CD8-positive, alpha-beta memory T cell (primary cell): ENCODE measurements around the gene SLC12A5. TPM values are rescaled to one million over a fixed set of nuclear protein-coding genes. Genes with fewer than 3 reads are reported as not detected.
A peak's percentile ranks its signal among the peaks of the same experiment; 100 is the strongest.

ENCODE experiments used
- CTCF ChIA-PET: fragments of 350-600 bp; sonication (Branson Sonifier 250); formaldehyde crosslinking; loops from one replicate; lab custom pipeline; 2021; ENCODE audit warnings: antibody characterized with exemption; lab: Charles Lee
- POLR2A ChIA-PET: fragments of 350-600 bp; sonication (Branson Sonifier 250); formaldehyde crosslinking; loops from one replicate; lab custom pipeline; 2021; ENCODE audit warnings: antibody characterized with exemption; lab: Charles Lee
- DNase-seq, 5 donors: peaks; one replicate each; pipeline versions ENCODE4 v3.0.0 to v3.0.0-alpha.2; 2020 to 2022; ENCODE audit warnings: mixed read lengths in 1 of 5
- H3K27ac ChIP-seq: one replicate; pipeline ENCODE4 v1.7.0; 2013; ENCODE audit warnings: low read depth, mild to moderate bottlenecking, low read length, moderate library complexity
- H3K27me3 ChIP-seq: 2 replicates; pipeline ENCODE4 v1.7.0; 2013; ENCODE audit warnings: low read length, mild to moderate bottlenecking; ENCODE audit not compliant: insufficient read depth, poor library complexity, severe bottlenecking
- H3K36me3 ChIP-seq: 2 replicates; pipeline ENCODE4 v1.7.0; 2013; ENCODE audit warnings: mild to moderate bottlenecking, low read length, moderate library complexity; ENCODE audit not compliant: insufficient read depth
- H3K4me1 ChIP-seq: 2 replicates; pipeline ENCODE4 v1.7.0; 2013; ENCODE audit warnings: mild to moderate bottlenecking, low read length, moderate library complexity; ENCODE audit not compliant: insufficient read depth
- H3K4me3 ChIP-seq: 2 replicates; pipeline ENCODE4 v1.7.0; 2013; ENCODE audit warnings: mild to moderate bottlenecking, low read length
- H3K9me3 ChIP-seq: 2 replicates; pipeline ENCODE4 v1.7.0; 2013; ENCODE audit warnings: mild to moderate bottlenecking, low read length
- H3K27ac Mint-ChIP-seq, 8 donors: one replicate each; pipeline ENCODE4 v1.8.0; 2020 to 2021; ENCODE audit warnings: mixed read lengths in 8 of 8, mild to moderate bottlenecking in 6 of 8, inconsistent platforms in 3 of 8, moderate library complexity in 3 of 8
- H3K27me3 Mint-ChIP-seq, 2 donors: one replicate each; pipeline ENCODE4 v1.8.0; 2020 to 2021; ENCODE audit warnings: mixed read lengths in 2 of 2, mild to moderate bottlenecking in 1 of 2, moderate library complexity in 1 of 2
- H3K36me3 Mint-ChIP-seq, 3 donors: one replicate each; pipeline ENCODE4 v1.8.0; 2020 to 2021; ENCODE audit warnings: mixed read lengths in 3 of 3, inconsistent platforms in 1 of 3, mild to moderate bottlenecking in 1 of 3
- H3K4me1 Mint-ChIP-seq, 3 donors: one replicate each; pipeline ENCODE4 v1.8.0; 2020 to 2021; ENCODE audit warnings: mixed read lengths in 3 of 3, inconsistent platforms in 1 of 3, mild to moderate bottlenecking in 1 of 3
- H3K4me3 Mint-ChIP-seq, 7 donors: one replicate each; pipeline ENCODE4 v1.8.0; 2020 to 2021; ENCODE audit warnings: mixed read lengths in 7 of 7, mild to moderate bottlenecking in 6 of 7, moderate library complexity in 4 of 7, inconsistent platforms in 2 of 7
- H3K9me3 Mint-ChIP-seq, 5 donors: one replicate each; pipeline ENCODE4 v1.8.0; 2020 to 2022; ENCODE audit warnings: mixed read lengths in 5 of 5, mild to moderate bottlenecking in 3 of 5, moderate library complexity in 2 of 5, inconsistent platforms in 1 of 5
- polyA plus RNA-seq: library from polyadenylated mRNA; unstranded; fragments of 300-500 nt; fragmentation: Illumina TruSeq; gene quantifications from one replicate; pipeline ENCODE4 v1.2.3, GENCODE V29; 2021
- total RNA-seq, 2 experiments: library from RNA; stranded (reverse); gene quantifications; one replicate each; pipeline ENCODE4 v1.2.3, GENCODE V29; 2021

The SLC12A5 gene
- total and polyA plus RNA-seq, 3 experiments from 2014 or later = not detected

GRCh38 chr20:46050444-46050843 is 21.4 kb downstream of the SLC12A5 start:
- no peak overlapping the region for H3K4me3 ChIP-seq
- H3K27ac ChIP-seq = no peak overlapping the region
- H3K4me1 ChIP-seq = no peaks in the 10 kb centered on the region
- Mint-ChIP-seq H3K36me3 (no peaks in the 10 kb centered on the region), H3K9me3 (no peaks in the 10 kb centered on the region), H3K27me3 (peaks cover 11 to 19% of the 10 kb centered on the region in 2 donors), H3K27ac (no peak overlapping the region), H3K4me3 (no peak overlapping the region), H3K4me1 (peaks cover 0 to under 1% (median 0%) of the 10 kb centered on the region in 3 donors)
- DNase-seq = no peak
- H3K36me3 ChIP-seq = no peaks in the 10 kb centered on the region
- CTCF ChIA-PET = no interaction called here
- no peaks in the 10 kb centered on the region for H3K9me3 ChIP-seq
- H3K27me3 ChIP-seq = peaks cover 7% of the 10 kb centered on the region
- POLR2A ChIA-PET = no interaction called here

- no peak overlapping the region for H3K27ac ChIP-seq
- Mint-ChIP-seq H3K27me3 (peaks cover 11 to 16% of the 10 kb centered on the region in 2 donors), H3K9me3 (no peaks in the 10 kb centered on the region), H3K4me3 (no peak overlapping the region), H3K4me1 (peaks cover 0 to 2% (median 0%) of the 10 kb centered on the region in 3 donors), H3K36me3 (no peaks in the 10 kb centered on the region), H3K27ac (peak overlapping the region in 1 of 8 donors; percentile 16)
- H3K27me3 ChIP-seq = peaks cover 7% of the 10 kb centered on the region
- POLR2A ChIA-PET = no interaction called here
- H3K36me3 ChIP-seq = no peaks in the 10 kb centered on the region
- H3K4me3 ChIP-seq = no peak overlapping the region
- H3K9me3 ChIP-seq = no peaks in the 10 kb centered on the region
- CTCF ChIA-PET = no interaction called here
- H3K4me1 ChIP-seq = no peaks in the 10 kb centered on the region
- no peak for DNase-seq
These were observed 21.9 kb downstream of the SLC12A5 start for GRCh38 chr20:46050885-46051284.

GRCh38 chr20:46051556-46052308 is 22.7 kb downstream of the SLC12A5 start:
- H3K4me1 ChIP-seq = no peaks in the 10 kb centered on the region
- no peaks in the 10 kb centered on the region for H3K9me3 Mint-ChIP-seq
- H3K4me1 Mint-ChIP-seq = peaks cover 0 to 2% (median 0%) of the 10 kb centered on the region in 3 donors
- POLR2A ChIA-PET = no interaction called here
- no peak overlapping the region for H3K27ac Mint-ChIP-seq
- DNase-seq = no peak
- no peaks in the 10 kb centered on the region for H3K36me3 Mint-ChIP-seq
- H3K4me3 Mint-ChIP-seq = no peak overlapping the region
- no peaks in the 10 kb centered on the region for H3K9me3 ChIP-seq
- H3K27ac ChIP-seq = no peak overlapping the region
- CTCF ChIA-PET = no interaction called here
- H3K36me3 ChIP-seq = no peaks in the 10 kb centered on the region
- H3K27me3 ChIP-seq = peaks cover 2% of the 10 kb centered on the region
- peaks cover 6 to 8% of the 10 kb centered on the region in 2 donors for H3K27me3 Mint-ChIP-seq
- no peak overlapping the region for H3K4me3 ChIP-seq

- ChIA-PET CTCF (no interaction called here), POLR2A (no interaction called here)
- H3K4me1 Mint-ChIP-seq = peaks cover 4 to 6% (median 5%) of the 10 kb centered on the region in 3 donors
- H3K36me3 Mint-ChIP-seq = no peaks in the 10 kb centered on the region
- no peaks in the 10 kb centered on the region for H3K9me3 Mint-ChIP-seq
- H3K27ac ChIP-seq = no peak overlapping the region
- DNase-seq = no peak
- H3K4me3 ChIP-seq = no peak overlapping the region
- no peaks in the 10 kb centered on the region for H3K9me3 ChIP-seq
- no peaks in the 10 kb centered on the region for H3K27me3 ChIP-seq
- no peaks in the 10 kb centered on the region for H3K36me3 ChIP-seq
- H3K4me1 ChIP-seq = no peaks in the 10 kb centered on the region
- H3K4me3 Mint-ChIP-seq = no peak overlapping the region
- H3K27me3 Mint-ChIP-seq = peaks cover 0 to 8% of the 10 kb centered on the region in 2 donors
- H3K27ac Mint-ChIP-seq = no peak overlapping the region
These were observed 24.4 kb downstream of the SLC12A5 start for GRCh38 chr20:46053416-46053815.

GRCh38 chr20:46054606-46055005 is 25.6 kb downstream of the SLC12A5 start:
- Histone ChIP-seq H3K36me3 (no peaks in the 10 kb centered on the region), H3K27ac (no peak overlapping the region), H3K4me1 (peaks cover 9% of the 10 kb centered on the region), H3K27me3 (no peaks in the 10 kb centered on the region), H3K4me3 (no peak overlapping the region), H3K9me3 (no peaks in the 10 kb centered on the region)
- no peak for DNase-seq
- peaks cover 0 to 3% (median 1%) of the 10 kb centered on the region in 3 donors for H3K36me3 Mint-ChIP-seq
- H3K27ac Mint-ChIP-seq = no peak overlapping the region
- H3K4me1 Mint-ChIP-seq = peaks cover 14 to 17% (median 15%) of the 10 kb centered on the region in 3 donors
- no peak overlapping the region for H3K4me3 Mint-ChIP-seq
- peaks cover 2 to 6% of the 10 kb centered on the region in 2 donors for H3K27me3 Mint-ChIP-seq
- H3K9me3 Mint-ChIP-seq = no peaks in the 10 kb centered on the region
- ChIA-PET CTCF (no interaction called here), POLR2A (no interaction called here)

- POLR2A ChIA-PET = no interaction called here
- no peak overlapping the region for H3K4me3 ChIP-seq
These were observed 26.3 kb downstream of the SLC12A5 start for GRCh38 chr20:46055269-46055668.

GRCh38 chr20:46056027-46056833 is 27.2 kb downstream of the SLC12A5 start:
- Histone ChIP-seq H3K9me3 (no peaks in the 10 kb centered on the region), H3K27ac (no peak overlapping the region), H3K4me3 (no peak overlapping the region), H3K27me3 (no peaks in the 10 kb centered on the region), H3K36me3 (peaks cover 4% of the 10 kb centered on the region), H3K4me1 (peaks cover 25% of the 10 kb centered on the region)
- Mint-ChIP-seq H3K4me1 (peaks cover 31 to 34% (median 31%) of the 10 kb centered on the region in 3 donors), H3K27ac (no peak overlapping the region), H3K27me3 (peaks cover 5% of the 10 kb centered on the region in 2 donors), H3K36me3 (peaks cover 8 to 17% (median 15%) of the 10 kb centered on the region in 3 donors), H3K4me3 (no peak overlapping the region), H3K9me3 (no peaks in the 10 kb centered on the region)
- POLR2A ChIA-PET = no interaction called here
- CTCF ChIA-PET = no interaction called here
- no peak for DNase-seq

More at GRCh38 chr20:46055269-46055668, 26.3 kb downstream of the SLC12A5 start:
- peaks cover 5 to 6% of the 10 kb centered on the region in 2 donors for H3K27me3 Mint-ChIP-seq
- H3K27ac Mint-ChIP-seq = no peak overlapping the region
- Histone ChIP-seq H3K27ac (no peak overlapping the region), H3K9me3 (no peaks in the 10 kb centered on the region), H3K36me3 (no peaks in the 10 kb centered on the region), H3K27me3 (no peaks in the 10 kb centered on the region), H3K4me1 (peaks cover 16% of the 10 kb centered on the region)
- peaks cover 0 to 9% (median 7%) of the 10 kb centered on the region in 3 donors for H3K36me3 Mint-ChIP-seq
- no peaks in the 10 kb centered on the region for H3K9me3 Mint-ChIP-seq
- CTCF ChIA-PET = no interaction called here
- no peak overlapping the region for H3K4me3 Mint-ChIP-seq
- no peak for DNase-seq
- peaks cover 21 to 24% (median 21%) of the 10 kb centered on the region in 3 donors for H3K4me1 Mint-ChIP-seq
